T-cell (primary cell): Measurements from ENCODE around the gene ARL8B. TPM values are rescaled to one million over a fixed set of nuclear protein-coding genes. Genes with fewer than 3 reads are reported as not detected.
"Not testable (repeated sequence)": the region's sequence is repeated elsewhere in the genome, so short reads cannot be mapped to it uniquely, and the experiment has no call there.

Experiments
- ATAC-seq, 4 experiments: fragments of 200-7000 bp in 3 of 4; fragments of 150-1000 bp in 1 of 4; cut with Tn5 transposase; replicated peaks in 1 of 4; 1 replicate in 3 of 4; 2 replicates in 1 of 4; pipeline ENCODE4 v1.10.0; 2021; ENCODE audit warnings: moderate library complexity in 3 of 4, mild to moderate bottlenecking in 2 of 4, moderate number of reproducible peaks in 1 of 4
- CTCF ChIA-PET, 2 donors: fragments of 300-600 bp; sonication (Branson Sonifier 250); formaldehyde crosslinking; loops; one replicate each; lab custom pipeline; 2022; ENCODE audit warnings: antibody characterized with exemption in 2 of 2; lab: Charles Lee
- POLR2A ChIA-PET, 2 donors: fragments of 300-600 bp; sonication (Branson Sonifier 250); formaldehyde crosslinking; loops; one replicate each; lab custom pipeline; 2022; ENCODE audit warnings: antibody characterized with exemption in 2 of 2; lab: Charles Lee
- DNase-seq, 35 experiments: peaks; one replicate each; pipeline versions ENCODE4 v3.0.0 to v3.0.0-alpha.2; 2013 to 2023
- H3K27ac ChIP-seq: one replicate; pipeline ENCODE4 v1.5.1; 2013; ENCODE audit warnings: low read length
- H3K27me3 ChIP-seq, 2 experiments: replicated peaks in 1 of 2; 1 replicate in 1 of 2; 2 replicates in 1 of 2; pipeline versions ENCODE4 v1.6.1 to v1.7.0; 2013; ENCODE audit warnings: low read length in 1 of 2, mixed read lengths in 1 of 2; ENCODE audit not compliant: control insufficient read depth in 2 of 2, insufficient read depth in 2 of 2; ENCODE audit errors: extremely low read depth in 1 of 2
- H3K36me3 ChIP-seq, 2 donors: 1 replicate in 1 of 2; 2 replicates in 1 of 2; pipeline versions ENCODE4 v1.6.1 to v1.7.0; 2013; ENCODE audit warnings: low read length in 1 of 2; ENCODE audit not compliant: control insufficient read depth in 2 of 2, insufficient read depth in 1 of 2; ENCODE audit errors: extremely low read depth in 1 of 2
- H3K4me1 ChIP-seq, 2 experiments: 1 replicate in 1 of 2; 2 replicates in 1 of 2; pipeline versions ENCODE4 v1.6.1 to v1.7.0; 2013; ENCODE audit warnings: low read length in 2 of 2, mixed read lengths in 1 of 2; ENCODE audit not compliant: insufficient read depth in 2 of 2, control insufficient read depth in 1 of 2; ENCODE audit errors: extremely low read depth in 1 of 2
- H3K4me3 ChIP-seq, 2 donors: 1 replicate in 1 of 2; 2 replicates in 1 of 2; pipeline versions ENCODE4 v1.5.1 to v1.7.0; 2013; ENCODE audit warnings: mild to moderate bottlenecking in 2 of 2, low read length in 1 of 2, moderate library complexity in 1 of 2; ENCODE audit not compliant: control insufficient read depth in 1 of 2; ENCODE audit errors: extremely low read depth in 1 of 2
- H3K9me3 ChIP-seq: 2 replicates; pipeline ENCODE4 v1.7.0; 2013
- H3K27ac Mint-ChIP-seq, 2 donors: one replicate each; pipeline ENCODE4 v1.8.0; 2020 to 2021; ENCODE audit warnings: mild to moderate bottlenecking in 2 of 2, mixed read lengths in 2 of 2
- H3K27me3 Mint-ChIP-seq, 2 donors: one replicate each; pipeline ENCODE4 v1.8.0; 2021 to 2022; ENCODE audit warnings: mixed read lengths in 2 of 2
- H3K36me3 Mint-ChIP-seq: one replicate; pipeline ENCODE4 v1.8.0; 2021; ENCODE audit warnings: mixed read lengths
- H3K4me1 Mint-ChIP-seq, 3 donors: one replicate each; pipeline ENCODE4 v1.8.0; 2020 to 2022; ENCODE audit warnings: mixed read lengths in 3 of 3, mild to moderate bottlenecking in 1 of 3
- H3K4me3 Mint-ChIP-seq, 3 donors: one replicate each; pipeline ENCODE4 v1.8.0; 2020 to 2022; ENCODE audit warnings: mild to moderate bottlenecking in 3 of 3, mixed read lengths in 3 of 3, moderate library complexity in 3 of 3
- H3K9me3 Mint-ChIP-seq, 3 donors: one replicate each; pipeline ENCODE4 v1.8.0; 2020 to 2022; ENCODE audit warnings: mixed read lengths in 3 of 3
- WGBS: methylation state at CpG from one replicate; pipeline ENCODE4 v1.1.5; 2013; ENCODE audit warnings: missing lambda C conversion rate; ENCODE audit not compliant: insufficient coverage; 5-methylcytosine and 5-hydroxymethylcytosine counted together
- total RNA-seq, 35 experiments: library from RNA in 6 of 35; stranded (reverse) in 6 of 35; fragments of 120-200 nt in 1 of 35; gene quantifications; one replicate each; pipeline versions ENCODE4 v1.2.1 to v1.2.4 and lab custom pipeline; 2013 to 2026

ARL8B gene
- total RNA-seq, 5 donors from 2014 or later (not counting 1 experiment from before 2014, with no cell fraction given), result 40.6 to 52.6 (median 48.3) TPM

- Histone ChIP-seq H3K27me3 (no peaks in the 10 kb centered on the region), H3K27ac (no peak overlapping the region), H3K36me3 (peaks cover 4 to 22% of the 10 kb centered on the region in 2 donors), H3K4me3 (no peak overlapping the region), H3K9me3 (peaks cover 3% of the 10 kb centered on the region), H3K4me1 (peaks cover under 1 to 7% of the 10 kb centered on the region in 2 experiments)
- no peaks in the 10 kb centered on the region for H3K27me3 Mint-ChIP-seq
- H3K4me1 Mint-ChIP-seq, result peaks cover 66 to 89% (median 83%) of the 10 kb centered on the region in 3 donors
- CTCF ChIA-PET, result no interaction called here
- H3K36me3 Mint-ChIP-seq, result peaks cover 74% of the 10 kb centered on the region
- POLR2A ChIA-PET, result no interaction called here
- 94% methylated on average over 2 of the region's 5 CpGs for WGBS
- H3K27ac Mint-ChIP-seq, result no peak overlapping the region
- peaks cover 4 to 26% (median 9%) of the 10 kb centered on the region in 3 donors for H3K9me3 Mint-ChIP-seq
- DNase-seq (no peak), ATAC-seq (no peak)
- H3K4me3 Mint-ChIP-seq, result no peak overlapping the region
Measured at GRCh38 chr3:5144316-5144994, 22.4 kb downstream of the ARL8B start.

DNA sequence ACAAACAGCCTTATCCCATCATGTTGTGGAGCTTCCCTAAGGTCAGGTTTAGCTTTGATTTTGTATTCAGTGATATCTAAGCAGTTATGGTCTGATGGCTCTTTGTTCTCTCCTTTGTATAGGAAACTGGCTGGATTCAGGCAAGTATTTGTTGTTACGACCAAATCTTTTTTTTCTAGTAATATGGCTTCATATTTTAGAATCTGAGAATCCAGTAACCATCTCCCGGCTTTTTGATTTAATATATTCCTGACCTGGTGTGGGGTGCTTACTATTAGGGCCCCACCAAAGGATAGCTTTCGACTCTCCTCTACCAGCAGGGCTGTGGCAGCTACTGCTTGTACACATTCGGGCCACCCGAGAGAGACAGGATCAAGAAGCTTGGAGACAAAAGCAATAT is 23.0 kb downstream of the ARL8B start:
- peaks cover 3% of the 10 kb centered on the region for H3K9me3 ChIP-seq
- H3K4me3 ChIP-seq, result no peak overlapping the region
- WGBS, result no CpG with 5 or more reads among the region's 5 CpGs
- H3K4me1 Mint-ChIP-seq, result peaks cover 66 to 88% (median 82%) of the 10 kb centered on the region in 3 donors
- peaks cover 0 to 7% of the 10 kb centered on the region in 2 experiments for H3K4me1 ChIP-seq
- ATAC-seq, result no peak
- no peak for DNase-seq
- POLR2A ChIA-PET, result no interaction called here
- CTCF ChIA-PET, result no interaction called here
- H3K27ac ChIP-seq, result no peak overlapping the region
- peaks cover 4 to 26% (median 9%) of the 10 kb centered on the region in 3 donors for H3K9me3 Mint-ChIP-seq
- peaks cover 4 to 22% of the 10 kb centered on the region in 2 donors for H3K36me3 ChIP-seq
- H3K27me3 Mint-ChIP-seq, result no peaks in the 10 kb centered on the region
- no peaks in the 10 kb centered on the region for H3K27me3 ChIP-seq
- no peak overlapping the region for H3K4me3 Mint-ChIP-seq
- H3K27ac Mint-ChIP-seq, result no peak overlapping the region
- H3K36me3 Mint-ChIP-seq, result peaks cover 77% of the 10 kb centered on the region

DNA sequence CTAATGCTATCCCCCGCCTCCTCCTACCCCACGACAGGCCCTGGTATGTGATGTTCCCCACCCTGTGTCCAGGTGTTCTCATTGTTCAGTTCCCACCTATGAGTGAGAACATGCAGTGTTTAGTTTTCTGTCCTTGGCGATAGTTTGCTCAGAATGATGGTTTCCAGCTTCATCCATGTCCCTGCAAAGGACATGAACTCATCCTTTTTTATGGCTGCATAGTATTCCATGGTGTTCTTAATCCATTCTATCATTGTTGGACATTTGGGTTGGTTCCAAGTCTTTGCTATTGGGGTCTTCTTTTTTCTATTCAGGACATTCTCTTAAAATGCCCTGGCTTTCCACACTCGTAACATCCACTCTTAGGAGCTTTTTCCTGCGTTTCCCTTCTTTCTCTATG is 25.1 kb downstream of the ARL8B start:
- peaks cover 59 to 81% (median 76%) of the 10 kb centered on the region in 3 donors for H3K4me1 Mint-ChIP-seq
- H3K9me3 ChIP-seq, H3K4me3 ChIP-seq, CTCF ChIA-PET, POLR2A ChIA-PET, H3K27ac Mint-ChIP-seq, H3K4me1 ChIP-seq, ATAC-seq, H3K4me3 Mint-ChIP-seq, DNase-seq, H3K27ac ChIP-seq, H3K27me3 Mint-ChIP-seq, H3K27me3 ChIP-seq: not testable (repeated sequence)
- peaks cover 4 to 26% (median 9%) of the 10 kb centered on the region in 3 donors for H3K9me3 Mint-ChIP-seq
- H3K36me3 ChIP-seq, result peaks cover 0 to 15% of the 10 kb centered on the region in 2 donors
- H3K36me3 Mint-ChIP-seq, result peaks cover 65% of the 10 kb centered on the region
- no CpG with 5 or more reads among the region's 5 CpGs for whole genome bisulfite sequencing

GRCh38 chr3:5149306-5149880 is 27.3 kb downstream of the ARL8B start:
- Histone ChIP-seq H3K4me1 (peaks cover 0 to 5% of the 10 kb centered on the region in 2 experiments), H3K36me3 (peaks cover 0 to 10% of the 10 kb centered on the region in 2 donors), H3K4me3 (no peak overlapping the region), H3K27ac (no peak overlapping the region), H3K27me3 (no peaks in the 10 kb centered on the region), H3K9me3 (peaks cover 3% of the 10 kb centered on the region)
- Mint-ChIP-seq H3K4me3 (no peak overlapping the region), H3K27ac (no peak overlapping the region), H3K27me3 (no peaks in the 10 kb centered on the region), H3K4me1 (peaks cover 74 to 80% (median 77%) of the 10 kb centered on the region in 3 donors), H3K9me3 (peaks cover 4 to 24% (median 9%) of the 10 kb centered on the region in 3 donors), H3K36me3 (peaks cover 64% of the 10 kb centered on the region)
- 90% methylated on average over 2 of the region's 7 CpGs for WGBS
- ChIA-PET CTCF (interaction anchor here in 1 of 2 donors (1.1 kb wide), 1 partner anchor 28 kb away, joined by 4 read pairs; no protein-coding TSS in a partner anchor), POLR2A (no interaction called here)
- no peak for DNase-seq
- no peak for ATAC-seq

- peaks cover 0 to 10% of the 10 kb centered on the region in 2 experiments for H3K4me1 ChIP-seq
- H3K4me3 ChIP-seq, result no peak overlapping the region
- POLR2A ChIA-PET, result interaction anchor here in 1 of 2 donors (0.6 kb wide), 1 partner anchor 1352 kb away, joined by 5 read pairs; no protein-coding TSS in a partner anchor
- ATAC-seq (no peak), DNase-seq (no peak)
- no peak overlapping the region for H3K27ac ChIP-seq
- H3K4me1 Mint-ChIP-seq, result peaks cover 82 to 83% (median 82%) of the 10 kb centered on the region in 3 donors
- CTCF ChIA-PET, result interaction anchor here (0.6 to 0.8 kb wide), 4 partner anchors 10 to 1372 kb away, joined by 3 to 7 read pairs (median 5); no protein-coding TSS in a partner anchor
- H3K27me3 ChIP-seq, result no peaks in the 10 kb centered on the region
- H3K9me3 Mint-ChIP-seq, result peaks cover 2 to 12% (median 6%) of the 10 kb centered on the region in 3 donors
- WGBS, result 96% methylated on average over 4 of the region's 6 CpGs
- H3K4me3 Mint-ChIP-seq, result no peak overlapping the region
- no peak overlapping the region for H3K27ac Mint-ChIP-seq
- peaks cover 1% of the 10 kb centered on the region for H3K9me3 ChIP-seq
- H3K36me3 ChIP-seq, result peaks cover 0 to 7% of the 10 kb centered on the region in 2 donors
- H3K27me3 Mint-ChIP-seq, result no peaks in the 10 kb centered on the region
- peaks cover 43% of the 10 kb centered on the region for H3K36me3 Mint-ChIP-seq
Measured at GRCh38 chr3:5151586-5151985, 29.5 kb downstream of the ARL8B start.

DNA sequence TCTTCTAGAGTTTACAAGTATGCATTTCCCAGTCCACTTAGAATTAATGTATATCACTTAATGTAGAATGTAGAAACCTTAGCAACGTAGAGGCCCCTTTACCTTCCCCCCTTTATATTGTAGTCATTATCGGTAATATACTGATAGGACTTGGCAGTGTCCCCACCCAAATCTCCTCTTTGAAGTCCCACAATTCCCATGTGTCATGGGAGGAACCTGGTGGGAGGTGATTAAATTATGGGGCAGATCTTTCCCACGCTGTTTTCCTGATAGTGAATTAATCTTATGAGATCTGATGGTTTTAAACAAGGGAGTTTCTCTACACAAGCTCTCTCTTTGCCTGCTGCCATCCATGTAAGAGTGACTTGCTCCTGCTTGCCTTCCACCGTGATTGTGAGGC is 31.0 kb downstream of the ARL8B start:
- DNase-seq, result no peak
- Histone ChIP-seq H3K4me1 (peaks cover 0 to 10% of the 10 kb centered on the region in 2 experiments), H3K27me3 (no peaks in the 10 kb centered on the region), H3K9me3 (no peaks in the 10 kb centered on the region), H3K4me3 (no peak overlapping the region), H3K27ac (no peak overlapping the region), H3K36me3 (peaks cover 0 to 7% of the 10 kb centered on the region in 2 donors)
- H3K27me3 Mint-ChIP-seq, result no peaks in the 10 kb centered on the region
- no peak for ATAC-seq
- CTCF ChIA-PET, result no interaction called here
- POLR2A ChIA-PET, result no interaction called here
- no peak overlapping the region for H3K4me3 Mint-ChIP-seq
- H3K4me1 Mint-ChIP-seq, result peaks cover 82 to 87% (median 85%) of the 10 kb centered on the region in 3 donors
- WGBS, result no CpG with 5 or more reads among the region's 4 CpGs
- H3K36me3 Mint-ChIP-seq, result peaks cover 31% of the 10 kb centered on the region
- H3K27ac Mint-ChIP-seq, result no peak overlapping the region
- no peaks in the 10 kb centered on the region for H3K9me3 Mint-ChIP-seq
